ENCODE results near the gene OSBPL2. TPM values are rescaled to one million over a fixed set of nuclear protein-coding genes. Genes with fewer than 3 reads are reported as not detected.

OSBPL2 gene
- total and polyA plus RNA-seq, 2 donors (not counting 1 experiment from before 2014, with no cell fraction given), result 13.3 to 27.9 TPM

- Histone ChIP-seq H3K4me1 (ENCODE audit: control insufficient read depth, extremely low read depth, insufficient read depth, low read length) (no peaks in the 10 kb centered on the region), H3K4me2 (ENCODE audit: extremely low read depth, insufficient read depth, low read length) (no peak overlapping the region), H3K27me3 (ENCODE audit: control insufficient read depth, insufficient read depth, low read length) (no peaks in the 10 kb centered on the region), H3K9me3 (ENCODE audit: control insufficient read depth, insufficient read depth, low read depth, low read length) (no peaks in the 10 kb centered on the region), H4K20me1 (ENCODE audit: control insufficient read depth, extremely low read depth, insufficient read depth, low read length) (peaks cover 3% of the 10 kb centered on the region), H3K9ac (ENCODE audit: insufficient read depth, low read length) (no peak overlapping the region), H3K79me2 (ENCODE audit: control insufficient read depth, insufficient read depth, low read length) (peaks cover 15% of the 10 kb centered on the region), H3K36me3 (ENCODE audit: control insufficient read depth, insufficient read depth, low read length) (peaks cover 2% of the 10 kb centered on the region), H2AFZ (ENCODE audit: low read length) (no peak overlapping the region), H3K27ac (ENCODE audit: insufficient read depth, low read length) (no peak overlapping the region), H3K4me3 (replicated peaks in 1 of 4; ENCODE audit: control extremely low read depth in 1 of 4, insufficient read depth in 1 of 4, low read depth in 3 of 4, low read length in 4 of 4) (no peak overlapping the region)
- no peak for TF ChIP-seq EZH2 (IDR thresholded peaks at IDR 0.05; ENCODE audit: low read length, missing control alignments)
- TF ChIP-seq, protein P1, sequence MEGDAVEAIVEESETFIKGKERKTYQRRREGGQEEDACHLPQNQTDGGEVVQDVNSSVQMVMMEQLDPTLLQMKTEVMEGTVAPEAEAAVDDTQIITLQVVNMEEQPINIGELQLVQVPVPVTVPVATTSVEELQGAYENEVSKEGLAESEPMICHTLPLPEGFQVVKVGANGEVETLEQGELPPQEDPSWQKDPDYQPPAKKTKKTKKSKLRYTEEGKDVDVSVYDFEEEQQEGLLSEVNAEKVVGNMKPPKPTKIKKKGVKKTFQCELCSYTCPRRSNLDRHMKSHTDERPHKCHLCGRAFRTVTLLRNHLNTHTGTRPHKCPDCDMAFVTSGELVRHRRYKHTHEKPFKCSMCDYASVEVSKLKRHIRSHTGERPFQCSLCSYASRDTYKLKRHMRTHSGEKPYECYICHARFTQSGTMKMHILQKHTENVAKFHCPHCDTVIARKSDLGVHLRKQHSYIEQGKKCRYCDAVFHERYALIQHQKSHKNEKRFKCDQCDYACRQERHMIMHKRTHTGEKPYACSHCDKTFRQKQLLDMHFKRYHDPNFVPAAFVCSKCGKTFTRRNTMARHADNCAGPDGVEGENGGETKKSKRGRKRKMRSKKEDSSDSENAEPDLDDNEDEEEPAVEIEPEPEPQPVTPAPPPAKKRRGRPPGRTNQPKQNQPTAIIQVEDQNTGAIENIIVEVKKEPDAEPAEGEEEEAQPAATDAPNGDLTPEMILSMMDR (conservative IDR thresholded peaks at IDR 0.05 in 1 of 2, IDR thresholded peaks at IDR 0.05 in 1 of 2; ENCODE audit: low read depth in 1 of 2, low read length in 2 of 2), result no peak
- DNase-seq (ENCODE audit: low read depth in 2 of 2), result no peak
These were observed 5.7 kb downstream of the OSBPL2 start for GRCh38 chr20:62243906-62244515.

DNA sequence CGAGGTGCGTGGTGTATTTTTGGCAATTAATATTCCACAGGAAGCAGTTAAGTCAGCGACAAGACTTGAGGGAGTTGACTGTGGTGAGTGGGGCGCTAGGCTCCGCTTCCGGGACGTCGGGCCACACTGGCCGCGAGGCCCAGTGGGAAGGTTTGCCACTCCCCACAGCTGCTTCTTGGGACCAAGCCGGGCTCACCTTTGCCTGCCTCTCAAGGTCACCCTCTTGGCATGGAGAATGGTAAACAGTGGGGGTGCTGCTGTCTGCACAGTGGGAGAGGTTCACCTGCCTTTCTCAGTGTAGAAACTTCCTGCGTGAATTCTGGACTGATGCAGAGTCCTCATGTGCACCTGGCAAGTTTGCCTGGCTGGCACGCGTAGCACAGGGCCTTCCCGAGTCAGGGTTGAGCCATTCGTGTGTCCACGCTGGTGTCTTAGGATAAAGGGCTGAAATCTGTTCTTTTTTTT is 6.4 kb downstream of the OSBPL2 start:
- Histone ChIP-seq H3K4me1 (ENCODE audit: control insufficient read depth, extremely low read depth, insufficient read depth, low read length) (no peaks in the 10 kb centered on the region), H3K4me3 (replicated peaks in 1 of 4; ENCODE audit: control extremely low read depth in 1 of 4, insufficient read depth in 1 of 4, low read depth in 3 of 4, low read length in 4 of 4) (no peak overlapping the region), H3K79me2 (ENCODE audit: control insufficient read depth, insufficient read depth, low read length) (peaks cover 15% of the 10 kb centered on the region), H3K27me3 (ENCODE audit: control insufficient read depth, insufficient read depth, low read length) (no peaks in the 10 kb centered on the region), H3K9me3 (ENCODE audit: control insufficient read depth, insufficient read depth, low read depth, low read length) (no peaks in the 10 kb centered on the region), H2AFZ (ENCODE audit: low read length) (no peak overlapping the region), H3K27ac (ENCODE audit: insufficient read depth, low read length) (no peak overlapping the region), H3K9ac (ENCODE audit: insufficient read depth, low read length) (no peak overlapping the region), H3K36me3 (ENCODE audit: control insufficient read depth, insufficient read depth, low read length) (peaks cover 2% of the 10 kb centered on the region), H3K4me2 (ENCODE audit: extremely low read depth, insufficient read depth, low read length) (no peak overlapping the region), H4K20me1 (ENCODE audit: control insufficient read depth, extremely low read depth, insufficient read depth, low read length) (peaks cover 3% of the 10 kb centered on the region)
- DNase-seq (ENCODE audit: low read depth in 2 of 2), result no peak
- no peak for TF ChIP-seq EZH2 (IDR thresholded peaks at IDR 0.05; ENCODE audit: low read length, missing control alignments)
- TF ChIP-seq, protein P1 (conservative IDR thresholded peaks at IDR 0.05 in 1 of 2, IDR thresholded peaks at IDR 0.05 in 1 of 2; ENCODE audit: low read depth in 1 of 2, low read length in 2 of 2), result no peak

- Histone ChIP-seq H3K9ac (ENCODE audit: insufficient read depth, low read length) (no peak overlapping the region), H3K27me3 (ENCODE audit: control insufficient read depth, insufficient read depth, low read length) (no peaks in the 10 kb centered on the region), H4K20me1 (ENCODE audit: control insufficient read depth, extremely low read depth, insufficient read depth, low read length) (peaks cover 3% of the 10 kb centered on the region), H3K36me3 (ENCODE audit: control insufficient read depth, insufficient read depth, low read length) (peaks cover 2% of the 10 kb centered on the region), H3K27ac (ENCODE audit: insufficient read depth, low read length) (no peak overlapping the region), H3K4me1 (ENCODE audit: control insufficient read depth, extremely low read depth, insufficient read depth, low read length) (no peaks in the 10 kb centered on the region), H3K79me2 (ENCODE audit: control insufficient read depth, insufficient read depth, low read length) (peaks cover 11% of the 10 kb centered on the region), H3K4me3 (replicated peaks in 1 of 4; ENCODE audit: control extremely low read depth in 1 of 4, insufficient read depth in 1 of 4, low read depth in 3 of 4, low read length in 4 of 4) (no peak overlapping the region), H3K4me2 (ENCODE audit: extremely low read depth, insufficient read depth, low read length) (no peak overlapping the region), H3K9me3 (ENCODE audit: control insufficient read depth, insufficient read depth, low read depth, low read length) (no peaks in the 10 kb centered on the region), H2AFZ (ENCODE audit: low read length) (no peak overlapping the region)
- no peak for DNase-seq (ENCODE audit: low read depth in 2 of 2)
- TF ChIP-seq EZH2 (IDR thresholded peaks at IDR 0.05; ENCODE audit: low read length, missing control alignments), result no peak
- TF ChIP-seq, protein P1 (conservative IDR thresholded peaks at IDR 0.05 in 1 of 2, IDR thresholded peaks at IDR 0.05 in 1 of 2; ENCODE audit: low read depth in 1 of 2, low read length in 2 of 2), result no peak
These were observed 7.6 kb downstream of the OSBPL2 start for GRCh38 chr20:62245911-62246280.
